ENCODE data around the gene RNF225.

The RNF225 gene

DNA sequence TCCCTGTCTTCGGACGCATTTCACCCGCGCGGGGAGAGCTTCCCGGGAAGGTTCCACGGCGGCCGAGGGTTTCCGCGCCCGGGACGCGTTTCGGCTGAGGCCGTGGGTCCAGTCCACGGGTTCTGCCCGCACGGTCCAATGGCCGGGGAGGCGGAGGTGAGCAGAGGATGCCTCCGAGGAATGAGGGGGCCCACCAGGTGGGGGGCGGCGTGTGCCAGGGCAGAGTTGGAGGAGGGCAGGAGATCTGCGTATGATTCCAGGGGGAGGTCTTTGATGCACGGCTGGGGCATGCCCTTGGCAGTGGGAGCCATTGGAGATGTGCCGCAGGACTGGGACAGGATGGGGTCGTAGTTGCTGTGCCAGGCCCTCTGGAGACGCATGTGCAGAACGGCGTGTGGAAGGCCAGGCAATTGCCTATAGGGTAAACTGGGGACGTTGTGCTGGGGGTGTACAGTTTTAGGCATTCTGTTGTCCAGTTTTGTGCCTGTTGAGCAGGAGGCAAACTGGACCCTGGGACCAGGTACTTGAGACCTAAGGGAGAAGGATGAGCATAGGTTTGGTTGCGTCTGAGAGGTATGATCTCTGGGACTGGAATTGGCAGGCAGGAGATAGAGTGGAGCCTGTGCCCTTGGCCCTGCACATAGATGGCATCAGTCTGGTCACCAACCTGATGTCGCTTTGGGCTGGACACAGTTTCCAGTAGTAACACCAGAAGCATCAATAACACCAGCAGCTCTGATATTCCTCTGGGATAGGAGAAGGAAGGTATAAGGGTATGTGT is 13.7 kb downstream of the RNF225 start:
- TF ChIP-seq, protein P1, sequence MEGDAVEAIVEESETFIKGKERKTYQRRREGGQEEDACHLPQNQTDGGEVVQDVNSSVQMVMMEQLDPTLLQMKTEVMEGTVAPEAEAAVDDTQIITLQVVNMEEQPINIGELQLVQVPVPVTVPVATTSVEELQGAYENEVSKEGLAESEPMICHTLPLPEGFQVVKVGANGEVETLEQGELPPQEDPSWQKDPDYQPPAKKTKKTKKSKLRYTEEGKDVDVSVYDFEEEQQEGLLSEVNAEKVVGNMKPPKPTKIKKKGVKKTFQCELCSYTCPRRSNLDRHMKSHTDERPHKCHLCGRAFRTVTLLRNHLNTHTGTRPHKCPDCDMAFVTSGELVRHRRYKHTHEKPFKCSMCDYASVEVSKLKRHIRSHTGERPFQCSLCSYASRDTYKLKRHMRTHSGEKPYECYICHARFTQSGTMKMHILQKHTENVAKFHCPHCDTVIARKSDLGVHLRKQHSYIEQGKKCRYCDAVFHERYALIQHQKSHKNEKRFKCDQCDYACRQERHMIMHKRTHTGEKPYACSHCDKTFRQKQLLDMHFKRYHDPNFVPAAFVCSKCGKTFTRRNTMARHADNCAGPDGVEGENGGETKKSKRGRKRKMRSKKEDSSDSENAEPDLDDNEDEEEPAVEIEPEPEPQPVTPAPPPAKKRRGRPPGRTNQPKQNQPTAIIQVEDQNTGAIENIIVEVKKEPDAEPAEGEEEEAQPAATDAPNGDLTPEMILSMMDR (conservative IDR thresholded peaks at IDR 0.05) = no peak
- H3K27ac ChIP-seq = peak overlapping the region; percentile 92

DNA sequence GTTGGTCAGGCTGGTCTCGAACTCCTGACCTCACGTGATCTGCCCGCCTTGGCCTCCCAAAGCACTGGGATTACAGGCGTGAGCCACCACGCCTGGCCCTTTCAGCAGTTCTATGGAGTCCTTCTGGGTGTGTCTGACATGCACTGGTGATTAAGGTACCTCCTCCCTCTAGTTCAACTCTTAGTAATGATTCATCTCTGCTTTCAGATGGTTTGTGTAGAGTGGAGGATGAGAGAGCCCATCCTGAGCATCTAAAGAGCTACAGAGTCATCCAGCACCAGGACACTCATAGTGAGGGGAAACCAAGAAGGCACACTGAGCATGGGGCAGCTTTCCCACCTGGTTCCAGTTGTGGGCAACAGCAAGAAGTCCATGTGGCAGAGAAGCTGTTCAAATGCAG is 21.1 kb downstream of the RNF225 start:
- H3K27ac ChIP-seq = no peak overlapping the region
- TF ChIP-seq, protein P1 (conservative IDR thresholded peaks at IDR 0.05) = no peak

- TF ChIP-seq, protein P1 (conservative IDR thresholded peaks at IDR 0.05) = no peak
- H3K27ac ChIP-seq = no peak overlapping the region
These were observed 21.6 kb downstream of the RNF225 start for GRCh38 chr19:58417071-58417470.

- no peak overlapping the region for H3K27ac ChIP-seq
- TF ChIP-seq, protein P1 (conservative IDR thresholded peaks at IDR 0.05) = no peak
These were observed 33.2 kb downstream of the RNF225 start for GRCh38 chr19:58428617-58429016.

- H3K27ac ChIP-seq = no peak overlapping the region
- TF ChIP-seq, protein P1 (conservative IDR thresholded peaks at IDR 0.05) = no peak
These were observed 34.3 kb downstream of the RNF225 start for GRCh38 chr19:58429745-58430144.

- no peak overlapping the region for H3K27ac ChIP-seq
- TF ChIP-seq, protein P1 (conservative IDR thresholded peaks at IDR 0.05) = no peak
These were observed 38.8 kb downstream of the RNF225 start for GRCh38 chr19:58434217-58434616.

DNA sequence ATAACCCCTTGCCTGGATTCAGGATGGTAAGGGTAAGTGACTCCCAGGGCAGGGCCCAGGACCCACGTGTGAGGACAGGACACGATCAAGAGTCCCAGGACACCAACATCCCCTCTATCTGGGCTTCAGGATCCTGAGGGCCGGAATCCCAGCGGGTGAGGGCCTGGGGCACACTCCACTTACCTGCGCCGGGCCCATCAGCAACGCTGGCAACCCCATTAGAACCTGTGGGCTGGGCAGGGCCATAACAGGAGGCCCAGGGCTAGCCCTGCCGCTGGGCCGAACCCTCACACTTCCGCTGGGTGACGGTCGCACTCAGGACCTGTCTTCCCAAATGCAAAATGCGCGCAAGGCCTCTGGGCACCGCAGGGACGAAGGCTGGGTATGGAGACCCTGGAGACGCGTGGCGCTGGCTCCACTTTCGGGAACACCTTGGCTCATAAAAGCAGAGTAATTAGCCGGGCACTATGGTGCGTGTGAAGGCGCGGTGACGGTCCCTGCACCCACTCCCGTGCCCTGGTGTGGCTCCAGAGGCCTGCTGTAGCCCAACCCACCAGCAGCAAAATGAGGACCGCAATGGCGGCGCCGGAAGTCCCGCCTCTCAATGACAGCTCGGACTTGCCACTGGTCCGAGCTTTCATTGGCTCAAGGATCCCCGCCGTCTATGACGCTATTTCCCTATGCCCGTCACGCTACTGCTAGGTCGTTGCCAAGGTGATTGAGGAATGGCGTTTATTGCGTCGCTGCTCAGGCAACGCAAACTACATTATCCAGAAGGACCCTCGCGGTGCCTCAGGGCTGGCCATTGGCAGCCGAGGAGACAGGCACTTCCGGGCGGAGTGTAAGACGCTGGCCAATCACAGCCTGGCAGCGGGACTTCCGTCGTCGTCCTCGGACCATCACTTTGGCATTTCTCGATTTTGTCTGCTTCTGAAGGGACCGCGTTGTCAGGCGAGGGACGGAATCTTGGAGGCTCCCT is 44.4 kb downstream of the RNF225 start, which contains the start of gene ZNF132:
ZNF132 (minus strand) TSS at position 578 of the 979 bp plus-strand sequence; CDS start at position 246, 332 bp downstream.
- peak within 1 kb of the TSS; percentile 27; the same call in 1 of the 2 replicates for H3K27ac ChIP-seq
- TF ChIP-seq, protein P1 (conservative IDR thresholded peaks at IDR 0.05) = no peak

Data from VCaP (cell line).